DND-41 (cell line): Measurements from ENCODE around the gene SDF2L1.

ENCODE experiments used
- ATAC-seq: fragments of 200-7000 bp; cut with Tn5 transposase; 3 replicates; pipeline ENCODE4 v1.9.1; 2021; ENCODE audit warnings: low read depth; ENCODE audit not compliant: insufficient read depth
- DNase-seq: peaks from one replicate; pipeline ENCODE4 v3.0.0-alpha.2; 2020
- H2AFZ ChIP-seq: 2 replicates; pipeline ENCODE4 v1.6.0; 2012; ENCODE audit warnings: low read depth, low read length
- H3K27ac ChIP-seq: 2 replicates; pipeline ENCODE4 v1.5.1; 2012; ENCODE audit warnings: low read length, inconsistent platforms
- H3K27me3 ChIP-seq: fragments of 200-600 bp; sonication (generic); 2 replicates; pipeline ENCODE4 v1.6.0; 2012; ENCODE audit warnings: low read length, mild to moderate bottlenecking, inconsistent platforms; ENCODE audit not compliant: insufficient read depth, poor library complexity
- H3K36me3 ChIP-seq: 2 replicates; pipeline ENCODE4 v1.5.1; 2012; ENCODE audit warnings: low read length, inconsistent platforms; ENCODE audit not compliant: insufficient read depth
- H3K4me1 ChIP-seq: 2 replicates; pipeline ENCODE4 v1.5.1; 2012; ENCODE audit warnings: mild to moderate bottlenecking, low read length; ENCODE audit not compliant: insufficient read depth
- H3K4me2 ChIP-seq: 2 replicates; pipeline ENCODE4 v1.6.0; 2012; ENCODE audit warnings: mild to moderate bottlenecking, moderate library complexity, low read length, inconsistent platforms; ENCODE audit not compliant: insufficient read depth
- H3K4me3 ChIP-seq, 2 experiments: fragments of 200-600 bp in 1 of 2; shearing (Covaris generic) in 1 of 2; 2 replicates each; pipeline ENCODE4 v1.5.1; 2012 to 2016; ENCODE audit warnings: inconsistent platforms in 2 of 2, low read length in 2 of 2, mild to moderate bottlenecking in 2 of 2, low read depth in 1 of 2, moderate library complexity in 1 of 2
- H3K79me2 ChIP-seq: 2 replicates; pipeline ENCODE4 v1.6.0; 2012; ENCODE audit warnings: low read length, inconsistent platforms; ENCODE audit not compliant: insufficient read depth
- H3K9ac ChIP-seq: 2 replicates; pipeline ENCODE4 v1.6.0; 2012; ENCODE audit warnings: low read depth, mild to moderate bottlenecking, inconsistent platforms, low read length, moderate library complexity
- H3K9me3 ChIP-seq: 2 replicates; pipeline ENCODE4 v1.5.1; 2012; ENCODE audit warnings: low read length, moderate library complexity, mild to moderate bottlenecking, inconsistent platforms; ENCODE audit not compliant: insufficient read depth, severe bottlenecking
- H4K20me1 ChIP-seq: 2 replicates; pipeline ENCODE4 v1.6.0; 2012; ENCODE audit warnings: low read length; ENCODE audit not compliant: insufficient read depth
- CTCF ChIP-seq: IDR thresholded peaks from 2 replicates; pipeline ENCODE4 v1.5.1; 2012; ENCODE audit warnings: borderline replicate concordance, low read length, moderate library complexity, mild to moderate bottlenecking; ENCODE audit not compliant: poor library complexity, severe bottlenecking; ENCODE audit errors: extremely low read depth
- EZH2 ChIP-seq: IDR thresholded peaks from 3 replicates; pipeline ENCODE4 v1.6.1; 2012; ENCODE audit warnings: borderline replicate concordance, low read depth, mild to moderate bottlenecking, moderate library complexity, low read length, inconsistent platforms; ENCODE audit not compliant: severe bottlenecking

Gene SDF2L1

GRCh38 chr22:21684492-21685163, 42.5 kb downstream of the SDF2L1 start:
- no peak overlapping the region for H3K4me3 ChIP-seq
- no peak overlapping the region for H2AFZ ChIP-seq
- H3K4me1 ChIP-seq = no peaks in the 10 kb centered on the region
- no peaks in the 10 kb centered on the region for H3K27me3 ChIP-seq
- no peak overlapping the region for H3K9ac ChIP-seq
- no peaks in the 10 kb centered on the region for H3K9me3 ChIP-seq
- no peak overlapping the region for H3K4me2 ChIP-seq
- no peak for DNase-seq
- 0 out of 2 replicates have a peak, but pooled peaks cover 3% of the 10 kb centered on the region for H4K20me1 ChIP-seq
- TF ChIP-seq CTCF = no peak
- TF ChIP-seq EZH2 = no peak
- no peak for ATAC-seq
- H3K79me2 ChIP-seq = no peaks in the 10 kb centered on the region
- peaks cover 73% of the 10 kb centered on the region for H3K36me3 ChIP-seq
- no peak overlapping the region for H3K27ac ChIP-seq

- H3K4me2 ChIP-seq = no peak overlapping the region
- no peaks in the 10 kb centered on the region for H3K27me3 ChIP-seq
- peaks cover 3% of the 10 kb centered on the region; the same call in 1 of the 2 replicates for H4K20me1 ChIP-seq
- ATAC-seq = no peak
- no peak for DNase-seq
- H3K9ac ChIP-seq = no peak overlapping the region
- no peak overlapping the region for H2AFZ ChIP-seq
- H3K4me3 ChIP-seq = no peak overlapping the region
- no peaks in the 10 kb centered on the region for H3K4me1 ChIP-seq
- no peaks in the 10 kb centered on the region for H3K9me3 ChIP-seq
- TF ChIP-seq EZH2 = no peak
- no peak for TF ChIP-seq CTCF
- H3K79me2 ChIP-seq = no peaks in the 10 kb centered on the region
- H3K27ac ChIP-seq = no peak overlapping the region
- peaks cover 76% of the 10 kb centered on the region for H3K36me3 ChIP-seq
Measured at GRCh38 chr22:21685164-21685513, 43.0 kb downstream of the SDF2L1 start.

- H3K36me3 ChIP-seq = peaks cover 70% of the 10 kb centered on the region
- H3K27ac ChIP-seq = no peak overlapping the region
Measured at GRCh38 chr22:21686193-21686608, 44.1 kb downstream of the SDF2L1 start.

More at GRCh38 chr22:21686193-21686608, 44.1 kb downstream of the SDF2L1 start:
- Histone ChIP-seq H3K9ac (no peak overlapping the region), H2AFZ (no peak overlapping the region), H3K9me3 (no peaks in the 10 kb centered on the region), H3K4me3 (no peak overlapping the region), H3K27me3 (no peaks in the 10 kb centered on the region), H4K20me1 (peaks cover 3% of the 10 kb centered on the region; the same call in 1 of the 2 replicates), H3K79me2 (no peaks in the 10 kb centered on the region), H3K4me1 (no peaks in the 10 kb centered on the region), H3K4me2 (no peak overlapping the region)
- no peak for TF ChIP-seq CTCF
- no peak for TF ChIP-seq EZH2
- no peak for DNase-seq
- ATAC-seq = no peak
